ENCODE results near the gene RAD9A.

- TF ChIP-seq GABPA (IDR thresholded peaks at IDR 0.05; ENCODE audit: low read depth), result no peak
- TF ChIP-seq CTCF (IDR thresholded peaks at IDR 0.05), result no peak
- no peak for TF ChIP-seq FOXM1 (IDR thresholded peaks at IDR 0.05; ENCODE audit: low read depth)
- no peak for TF ChIP-seq JUND (IDR thresholded peaks at IDR 0.05)
- TF ChIP-seq ELF1 (IDR thresholded peaks at IDR 0.05), result no peak
- no peak for TF ChIP-seq NFIC (IDR thresholded peaks at IDR 0.05; ENCODE audit: borderline replicate concordance)
- TF ChIP-seq EZH2phosphoT487 (IDR thresholded peaks at IDR 0.05; ENCODE audit: borderline replicate concordance, low read depth), result no peak
- TF ChIP-seq SIN3A (IDR thresholded peaks at IDR 0.05; ENCODE audit: borderline replicate concordance, low read depth, low read length), result no peak
Measured at GRCh38 chr11:67442504-67443404, 51.0 kb downstream of the RAD9A start.
